ENCODE data around the gene USO1. TPM values are rescaled to one million over a fixed set of nuclear protein-coding genes. Genes with fewer than 3 reads are reported as not detected.

USO1 gene
- total and polyA plus RNA-seq, 2 experiments from 2014 or later = 113 to 277 TPM

- Histone ChIP-seq H3K27me3 (ENCODE audit: insufficient read depth) (no peaks in the 10 kb centered on the region), H3K79me2 (replicated peaks; ENCODE audit: insufficient read depth) (peaks cover 85% of the 10 kb centered on the region), H3K9me2 (ENCODE audit: insufficient read depth) (no peaks in the 10 kb centered on the region), H3K27ac (ENCODE audit: low read depth) (peak overlapping the region; percentile 79), H3K4me2 (no peak overlapping the region), H2AFZ (no peak overlapping the region), H3K4me1 (ENCODE audit: insufficient read depth) (peaks cover 41% of the 10 kb centered on the region), H3F3A (replicated peaks; ENCODE audit: low read depth) (peaks cover 21% of the 10 kb centered on the region; the same call in 1 of the 2 replicates), H3K36me3 (ENCODE audit: insufficient read depth) (0 out of 2 replicates have a peak, but pooled peaks cover 9% of the 10 kb centered on the region), H3K4me3 (no peak overlapping the region), H4K20me1 (replicated peaks; ENCODE audit: insufficient read depth) (peaks cover 23% of the 10 kb centered on the region)
- DNase-seq (ENCODE audit: low spot score) (peak; percentile 45), ATAC-seq (no peak)
- Mint-ChIP-seq H3K27me3 (ENCODE audit: insufficient read depth, low read depth, poor library complexity) (peaks cover 14% of the 10 kb centered on the region), H3K4me1 (peaks cover 36% of the 10 kb centered on the region), H3K9me3 (no peaks in the 10 kb centered on the region; the same call in 2 of the 3 replicates), H3K4me3 (no peak overlapping the region), H3K27ac (peak overlapping the region; percentile 76), H3K36me3 (ENCODE audit: low read depth) (peaks cover 8% of the 10 kb centered on the region)
- no peak for TF ChIP-seq CTCF (conservative IDR thresholded peaks at IDR 0.05; ENCODE audit: low read depth in 2 of 2)
- TF ChIP-seq ZNF114 (CRISPR knock-in tag; IDR thresholded peaks at IDR 0.05) = no peak
- TF ChIP-seq JUNB (IDR thresholded peaks at IDR 0.05; ENCODE audit: unreplicated experiment) = no peak
- TF ChIP-seq EZH2 (IDR thresholded peaks at IDR 0.05; ENCODE audit: low read depth, unreplicated experiment) = no peak
- TF ChIP-seq POLR2AphosphoS5 (IDR thresholded peaks at IDR 0.05; ENCODE audit: low read depth) = no peak
- no peak for TF ChIP-seq ZNF462 (CRISPR knock-in tag; IDR thresholded peaks at IDR 0.05)
- TF ChIP-seq ZNF331 (CRISPR knock-in tag; IDR thresholded peaks at IDR 0.05; ENCODE audit: low read depth) = no peak
- TF ChIP-seq CREB1 (CRISPR knock-in tag; IDR thresholded peaks at IDR 0.05; ENCODE audit: low read depth) = no peak
- no peak for TF ChIP-seq REST (IDR thresholded peaks at IDR 0.05; ENCODE audit: unreplicated experiment)
- no peak for TF ChIP-seq ETS1 (IDR thresholded peaks at IDR 0.05)
- no peak for TF ChIP-seq NANOG (IDR thresholded peaks at IDR 0.05; ENCODE audit: borderline replicate concordance)
- no peak for TF ChIP-seq EZH2phosphoT487 (IDR thresholded peaks at IDR 0.05; ENCODE audit: unreplicated experiment)
- no peak for TF ChIP-seq STAT1 (IDR thresholded peaks at IDR 0.05; ENCODE audit: unreplicated experiment)
These were observed 49.3 kb upstream of the USO1 start for GRCh38 chr4:75675004-75675531.

Data from GM23338 (cell line).